ENCODE measurements around the gene CDK5RAP3. TPM values are rescaled to one million over a fixed set of nuclear protein-coding genes. Genes with fewer than 3 reads are reported as not detected.

Gene CDK5RAP3
- total and polyA plus RNA-seq, 2 of the 13 experiments (the other 11 are each of a cell fraction or from before 2014, with no cell fraction given), result 128 to 154 TPM

DNA sequence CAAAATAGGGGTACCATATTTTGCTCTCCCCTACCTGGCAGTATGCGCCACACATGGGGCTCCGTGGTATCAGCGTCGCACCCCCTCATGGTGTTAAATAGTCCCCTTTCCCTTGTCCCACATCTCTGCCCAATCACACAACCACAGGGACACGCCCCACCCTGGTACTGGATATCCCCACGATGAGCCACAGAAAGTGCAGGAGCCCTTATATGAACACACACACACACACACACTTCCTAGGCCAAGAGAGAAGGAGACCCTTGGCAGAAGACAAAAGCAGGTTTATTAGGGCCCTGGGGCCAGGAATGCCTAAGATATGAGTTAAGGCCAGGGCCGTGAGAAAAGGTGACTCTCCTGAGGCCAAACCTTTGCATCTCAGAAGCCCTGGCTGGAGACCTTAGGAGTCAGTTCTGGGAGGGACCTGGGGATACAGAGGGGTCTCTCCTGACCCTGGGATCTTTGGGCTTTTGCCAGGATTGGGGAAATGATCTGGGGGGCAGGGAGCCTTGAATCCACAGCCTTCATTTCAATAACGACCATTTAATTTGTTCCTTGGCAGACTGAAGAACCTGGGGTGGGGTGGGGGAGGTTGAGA is 55.1 kb downstream of the CDK5RAP3 start (continued):
- TF ChIP-seq RFX3 (CRISPR knock-in tag; IDR thresholded peaks at IDR 0.05) (no peak), ZNF570 (CRISPR knock-in tag; IDR thresholded peaks at IDR 0.05; ENCODE audit: borderline replicate concordance) (no peak), ELF4 (CRISPR knock-in tag; IDR thresholded peaks at IDR 0.05; ENCODE audit: borderline replicate concordance) (no peak), CCDC6 (CRISPR knock-in tag; IDR thresholded peaks at IDR 0.05) (0 out of 2 replicates have a peak, but pooled peaks have one; percentile 1), ZNF260 (CRISPR knock-in tag; IDR thresholded peaks at IDR 0.05; ENCODE audit: borderline replicate concordance, low read depth) (no peak), ZNF530 (CRISPR knock-in tag; IDR thresholded peaks at IDR 0.05; ENCODE audit: low read depth) (no peak), ZFP41 (CRISPR knock-in tag; IDR thresholded peaks at IDR 0.05; ENCODE audit: borderline replicate concordance) (no peak; the same call in 1 of the 2 replicates), LCORL (IDR thresholded peaks at IDR 0.05) (no peak), LCORL (CRISPR knock-in tag; IDR thresholded peaks at IDR 0.05) (no peak), ZNF235 (CRISPR knock-in tag; IDR thresholded peaks at IDR 0.05; ENCODE audit: borderline replicate concordance) (peak; percentile 73; the same call in 1 of the 2 replicates), HCFC1 (IDR thresholded peaks at IDR 0.05; ENCODE audit: low read depth, low read length) (no peak), ZNF598 (CRISPR knock-in tag; IDR thresholded peaks at IDR 0.05; ENCODE audit: borderline replicate concordance) (no peak), TRIM24 (CRISPR knock-in tag; IDR thresholded peaks at IDR 0.05) (no peak), KMT2A (CRISPR knock-in tag; IDR thresholded peaks at IDR 0.05) (no peak), ZNF780A (CRISPR knock-in tag; IDR thresholded peaks at IDR 0.05) (no peak), ZNF543 (CRISPR knock-in tag; IDR thresholded peaks at IDR 0.05) (no peak), ZNF562 (CRISPR knock-in tag; IDR thresholded peaks at IDR 0.05; ENCODE audit: borderline replicate concordance) (no peak), ARID2 (CRISPR knock-in tag; IDR thresholded peaks at IDR 0.05; ENCODE audit: borderline replicate concordance) (no peak), ZFP1 (CRISPR knock-in tag; IDR thresholded peaks at IDR 0.05) (no peak), FIP1L1 (IDR thresholded peaks at IDR 0.05; ENCODE audit: borderline replicate concordance, insufficient read depth, low read depth, low read length) (no peak), HMG20B (CRISPR knock-in tag; conservative IDR thresholded peaks at IDR 0.05) (no peak), CAMTA2 (CRISPR knock-in tag; IDR thresholded peaks at IDR 0.05; ENCODE audit: borderline replicate concordance) (peak; percentile 32; the same call in 1 of the 2 replicates)
- TF ChIP-seq, protein P1, sequence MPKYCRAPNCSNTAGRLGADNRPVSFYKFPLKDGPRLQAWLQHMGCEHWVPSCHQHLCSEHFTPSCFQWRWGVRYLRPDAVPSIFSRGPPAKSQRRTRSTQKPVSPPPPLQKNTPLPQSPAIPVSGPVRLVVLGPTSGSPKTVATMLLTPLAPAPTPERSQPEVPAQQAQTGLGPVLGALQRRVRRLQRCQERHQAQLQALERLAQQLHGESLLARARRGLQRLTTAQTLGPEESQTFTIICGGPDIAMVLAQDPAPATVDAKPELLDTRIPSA (CRISPR knock-in tag; IDR thresholded peaks at IDR 0.05; ENCODE audit: borderline replicate concordance), result no peak
- TF ChIP-seq, protein P2, sequence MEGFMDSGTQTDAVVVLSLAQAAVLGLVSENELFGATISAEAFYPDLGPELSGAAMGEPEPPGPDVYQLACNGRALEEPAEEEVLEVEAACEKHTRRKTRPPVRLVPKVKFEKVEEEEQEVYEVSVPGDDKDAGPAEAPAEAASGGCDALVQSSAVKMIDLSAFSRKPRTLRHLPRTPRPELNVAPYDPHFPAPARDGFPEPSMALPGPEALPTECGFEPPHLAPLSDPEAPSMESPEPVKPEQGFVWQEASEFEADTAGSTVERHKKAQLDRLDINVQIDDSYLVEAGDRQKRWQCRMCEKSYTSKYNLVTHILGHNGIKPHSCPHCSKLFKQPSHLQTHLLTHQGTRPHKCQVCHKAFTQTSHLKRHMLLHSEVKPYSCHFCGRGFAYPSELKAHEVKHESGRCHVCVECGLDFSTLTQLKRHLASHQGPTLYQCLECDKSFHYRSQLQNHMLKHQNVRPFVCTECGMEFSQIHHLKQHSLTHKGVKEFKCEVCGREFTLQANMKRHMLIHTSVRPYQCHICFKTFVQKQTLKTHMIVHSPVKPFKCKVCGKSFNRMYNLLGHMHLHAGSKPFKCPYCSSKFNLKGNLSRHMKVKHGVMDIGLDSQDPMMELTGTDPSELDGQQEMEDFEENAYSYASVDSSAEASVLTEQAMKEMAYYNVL (CRISPR knock-in tag; IDR thresholded peaks at IDR 0.05; ENCODE audit: borderline replicate concordance), result 0 out of 2 replicates have a peak, but pooled peaks have one; percentile 44
- TF ChIP-seq, protein P3, sequence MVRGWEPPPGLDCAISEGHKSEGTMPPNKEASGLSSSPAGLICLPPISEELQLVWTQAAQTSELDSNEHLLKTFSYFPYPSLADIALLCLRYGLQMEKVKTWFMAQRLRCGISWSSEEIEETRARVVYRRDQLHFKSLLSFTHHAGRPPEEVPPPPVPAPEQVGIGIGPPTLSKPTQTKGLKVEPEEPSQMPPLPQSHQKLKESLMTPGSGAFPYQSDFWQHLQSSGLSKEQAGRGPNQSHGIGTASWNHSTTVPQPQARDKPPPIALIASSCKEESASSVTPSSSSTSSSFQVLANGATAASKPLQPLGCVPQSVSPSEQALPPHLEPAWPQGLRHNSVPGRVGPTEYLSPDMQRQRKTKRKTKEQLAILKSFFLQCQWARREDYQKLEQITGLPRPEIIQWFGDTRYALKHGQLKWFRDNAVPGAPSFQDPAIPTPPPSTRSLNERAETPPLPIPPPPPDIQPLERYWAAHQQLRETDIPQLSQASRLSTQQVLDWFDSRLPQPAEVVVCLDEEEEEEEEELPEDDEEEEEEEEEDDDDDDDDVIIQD (CRISPR knock-in tag; IDR thresholded peaks at IDR 0.05; ENCODE audit: low read depth), result no peak
- TF ChIP-seq, protein P4, sequence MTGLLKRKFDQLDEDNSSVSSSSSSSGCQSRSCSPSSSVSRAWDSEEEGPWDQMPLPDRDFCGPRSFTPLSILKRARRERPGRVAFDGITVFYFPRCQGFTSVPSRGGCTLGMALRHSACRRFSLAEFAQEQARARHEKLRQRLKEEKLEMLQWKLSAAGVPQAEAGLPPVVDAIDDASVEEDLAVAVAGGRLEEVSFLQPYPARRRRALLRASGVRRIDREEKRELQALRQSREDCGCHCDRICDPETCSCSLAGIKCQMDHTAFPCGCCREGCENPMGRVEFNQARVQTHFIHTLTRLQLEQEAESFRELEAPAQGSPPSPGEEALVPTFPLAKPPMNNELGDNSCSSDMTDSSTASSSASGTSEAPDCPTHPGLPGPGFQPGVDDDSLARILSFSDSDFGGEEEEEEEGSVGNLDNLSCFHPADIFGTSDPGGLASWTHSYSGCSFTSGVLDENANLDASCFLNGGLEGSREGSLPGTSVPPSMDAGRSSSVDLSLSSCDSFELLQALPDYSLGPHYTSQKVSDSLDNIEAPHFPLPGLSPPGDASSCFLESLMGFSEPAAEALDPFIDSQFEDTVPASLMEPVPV (CRISPR knock-in tag; IDR thresholded peaks at IDR 0.05), result 0 out of 2 replicates have a peak, but pooled peaks have one; percentile 17
